SK-N-MC (cell line): Measurements from ENCODE around the gene FBXO9.

Experiments
- EZH2 ChIP-seq: fragments of 200-600 bp; sonication (generic); IDR thresholded peaks from one replicate; pipeline ENCODE4 v1.6.1; 2017; ENCODE audit warnings: antibody characterized with exemption
- FOXP2 ChIP-seq: optimal IDR thresholded peaks from 2 replicates; pipeline ENCODE3; 2011; ENCODE audit warnings: mild to moderate bottlenecking, moderate library complexity; ENCODE audit not compliant: insufficient read depth; ENCODE audit errors: extremely low read length, control extremely low read depth
- POLR2AphosphoS5 ChIP-seq: IDR thresholded peaks from 2 replicates; pipeline ENCODE4 v1.6.1; 2012; ENCODE audit warnings: mild to moderate bottlenecking, low read depth, low read length, borderline replicate concordance

- TF ChIP-seq POLR2AphosphoS5 (no peak), EZH2 (no peak), FOXP2 (no peak)
Observed at GRCh38 chr6:53125276-53125675, 60.1 kb downstream of the FBXO9 start.
